ENCODE measurements around the gene SMTNL2.
A peak's percentile ranks its signal among the peaks of the same experiment; 100 is the strongest.

SMTNL2 gene

GRCh38 chr17:4545217-4545951 lies 38.9 kb upstream of the SMTNL2 start:
- DNase-seq (ENCODE audit: low read depth in 2 of 2): no peak

GRCh38 chr17:4547118-4547906 lies 37.0 kb upstream of the SMTNL2 start:
- no peak for DNase-seq (ENCODE audit: low read depth in 2 of 2)

- DNase-seq (ENCODE audit: low read depth in 2 of 2): no peak
These were observed 36.3 kb upstream of the SMTNL2 start for GRCh38 chr17:4548061-4548461.

GRCh38 chr17:4548721-4549531 lies 35.4 kb upstream of the SMTNL2 start:
- DNase-seq (ENCODE audit: low read depth in 2 of 2): no peak

GRCh38 chr17:4549781-4550533 lies 34.4 kb upstream of the SMTNL2 start:
- DNase-seq (ENCODE audit: low read depth in 2 of 2): no peak

GRCh38 chr17:4550534-4551039 lies 33.7 kb upstream of the SMTNL2 start:
- DNase-seq (ENCODE audit: low read depth in 2 of 2): no peak

GRCh38 chr17:4551141-4551540 lies 33.2 kb upstream of the SMTNL2 start:
- DNase-seq (ENCODE audit: low read depth in 2 of 2): no peak

- no peak for DNase-seq (ENCODE audit: low read depth in 2 of 2)
These were observed 32.4 kb upstream of the SMTNL2 start for GRCh38 chr17:4551796-4552525.

- no peak for DNase-seq (ENCODE audit: low read depth in 2 of 2)
These were observed 30.7 kb upstream of the SMTNL2 start for GRCh38 chr17:4553669-4554068.

GRCh38 chr17:4554441-4554996 lies 29.8 kb upstream of the SMTNL2 start:
- no peak for DNase-seq (ENCODE audit: low read depth in 2 of 2)

GRCh38 chr17:4554997-4555799 lies 29.1 kb upstream of the SMTNL2 start, which contains the start of gene MYBBP1A:
TSS of gene MYBBP1A (minus strand) at chr17:4555384. CDS start at chr17:4555324, 60 bp downstream.
- DNase-seq (ENCODE audit: low read depth in 2 of 2): peak; percentile 96

- DNase-seq (ENCODE audit: low read depth in 2 of 2): no peak
These were observed 28.2 kb upstream of the SMTNL2 start for GRCh38 chr17:4555873-4556759.

GRCh38 chr17:4556996-4557395 lies 27.3 kb upstream of the SMTNL2 start:
- DNase-seq (ENCODE audit: low read depth in 2 of 2): no peak

GRCh38 chr17:4557626-4558346 lies 26.5 kb upstream of the SMTNL2 start:
- DNase-seq (ENCODE audit: low read depth in 2 of 2): no peak

- DNase-seq (ENCODE audit: low read depth in 2 of 2): no peak
These were observed 25.9 kb upstream of the SMTNL2 start for GRCh38 chr17:4558347-4558971.

GRCh38 chr17:4559139-4559791 lies 25.1 kb upstream of the SMTNL2 start:
- no peak for DNase-seq (ENCODE audit: low read depth in 2 of 2)

- DNase-seq (ENCODE audit: low read depth in 2 of 2): no peak
These were observed 24.4 kb upstream of the SMTNL2 start for GRCh38 chr17:4559966-4560365.

All from stimulated activated CD4-positive, alpha-beta T cell treated with anti-CD3 and anti-CD28 coated beads, Interleukin-15, amount 100 ng/mL, for 48 hours (primary cell).